Measurements from ENCODE around the gene TDP1.
A peak's percentile ranks its signal among the peaks of the same experiment; 100 is the strongest.
"Not testable (repeated sequence)": the region's sequence is repeated elsewhere in the genome, so short reads cannot be mapped to it uniquely, and the experiment has no call there.

TDP1 gene

DNA sequence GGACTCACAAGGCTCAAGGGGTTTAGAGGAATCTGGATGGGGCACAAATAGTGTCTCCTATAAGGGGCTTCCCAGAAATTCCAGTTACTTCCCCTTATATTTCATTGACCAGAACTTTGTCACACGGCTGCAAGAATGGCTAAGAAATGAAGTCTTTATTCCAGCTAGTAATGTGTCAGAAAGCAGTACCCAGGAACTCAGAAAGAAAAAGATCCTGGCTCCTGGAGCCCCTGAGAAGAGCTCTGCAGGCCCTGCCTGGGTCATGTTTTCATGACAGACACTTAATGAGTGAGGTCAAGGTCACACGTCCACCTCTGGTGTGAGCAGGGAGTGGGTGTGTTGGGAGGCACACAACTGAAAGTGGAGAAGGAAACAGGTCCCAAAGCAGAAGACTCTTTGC is 123.8 kb downstream of the TDP1 start:
- Histone ChIP-seq H3K27me3 (ENCODE audit: insufficient read depth, poor library complexity, severe bottlenecking) (no peaks in the 10 kb centered on the region), H3K4me3 (replicated peaks; ENCODE audit: insufficient read depth, low read length) (no peak overlapping the region), H3K27ac (replicated peaks) (no peak overlapping the region)
- no peak for DNase-seq (ENCODE audit: low read depth in 1 of 2, low spot score in 1 of 2)
- TF ChIP-seq GABPA (IDR thresholded peaks at IDR 0.05; ENCODE audit: low read depth): no peak
- TF ChIP-seq, protein P1, sequence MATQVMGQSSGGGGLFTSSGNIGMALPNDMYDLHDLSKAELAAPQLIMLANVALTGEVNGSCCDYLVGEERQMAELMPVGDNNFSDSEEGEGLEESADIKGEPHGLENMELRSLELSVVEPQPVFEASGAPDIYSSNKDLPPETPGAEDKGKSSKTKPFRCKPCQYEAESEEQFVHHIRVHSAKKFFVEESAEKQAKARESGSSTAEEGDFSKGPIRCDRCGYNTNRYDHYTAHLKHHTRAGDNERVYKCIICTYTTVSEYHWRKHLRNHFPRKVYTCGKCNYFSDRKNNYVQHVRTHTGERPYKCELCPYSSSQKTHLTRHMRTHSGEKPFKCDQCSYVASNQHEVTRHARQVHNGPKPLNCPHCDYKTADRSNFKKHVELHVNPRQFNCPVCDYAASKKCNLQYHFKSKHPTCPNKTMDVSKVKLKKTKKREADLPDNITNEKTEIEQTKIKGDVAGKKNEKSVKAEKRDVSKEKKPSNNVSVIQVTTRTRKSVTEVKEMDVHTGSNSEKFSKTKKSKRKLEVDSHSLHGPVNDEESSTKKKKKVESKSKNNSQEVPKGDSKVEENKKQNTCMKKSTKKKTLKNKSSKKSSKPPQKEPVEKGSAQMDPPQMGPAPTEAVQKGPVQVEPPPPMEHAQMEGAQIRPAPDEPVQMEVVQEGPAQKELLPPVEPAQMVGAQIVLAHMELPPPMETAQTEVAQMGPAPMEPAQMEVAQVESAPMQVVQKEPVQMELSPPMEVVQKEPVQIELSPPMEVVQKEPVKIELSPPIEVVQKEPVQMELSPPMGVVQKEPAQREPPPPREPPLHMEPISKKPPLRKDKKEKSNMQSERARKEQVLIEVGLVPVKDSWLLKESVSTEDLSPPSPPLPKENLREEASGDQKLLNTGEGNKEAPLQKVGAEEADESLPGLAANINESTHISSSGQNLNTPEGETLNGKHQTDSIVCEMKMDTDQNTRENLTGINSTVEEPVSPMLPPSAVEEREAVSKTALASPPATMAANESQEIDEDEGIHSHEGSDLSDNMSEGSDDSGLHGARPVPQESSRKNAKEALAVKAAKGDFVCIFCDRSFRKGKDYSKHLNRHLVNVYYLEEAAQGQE (IDR thresholded peaks at IDR 0.05; ENCODE audit: insufficient replicate concordance, low read depth): no peak
- no peak for TF ChIP-seq POLR2AphosphoS5 (IDR thresholded peaks at IDR 0.05; ENCODE audit: low read depth)
- TF ChIP-seq, protein P2, sequence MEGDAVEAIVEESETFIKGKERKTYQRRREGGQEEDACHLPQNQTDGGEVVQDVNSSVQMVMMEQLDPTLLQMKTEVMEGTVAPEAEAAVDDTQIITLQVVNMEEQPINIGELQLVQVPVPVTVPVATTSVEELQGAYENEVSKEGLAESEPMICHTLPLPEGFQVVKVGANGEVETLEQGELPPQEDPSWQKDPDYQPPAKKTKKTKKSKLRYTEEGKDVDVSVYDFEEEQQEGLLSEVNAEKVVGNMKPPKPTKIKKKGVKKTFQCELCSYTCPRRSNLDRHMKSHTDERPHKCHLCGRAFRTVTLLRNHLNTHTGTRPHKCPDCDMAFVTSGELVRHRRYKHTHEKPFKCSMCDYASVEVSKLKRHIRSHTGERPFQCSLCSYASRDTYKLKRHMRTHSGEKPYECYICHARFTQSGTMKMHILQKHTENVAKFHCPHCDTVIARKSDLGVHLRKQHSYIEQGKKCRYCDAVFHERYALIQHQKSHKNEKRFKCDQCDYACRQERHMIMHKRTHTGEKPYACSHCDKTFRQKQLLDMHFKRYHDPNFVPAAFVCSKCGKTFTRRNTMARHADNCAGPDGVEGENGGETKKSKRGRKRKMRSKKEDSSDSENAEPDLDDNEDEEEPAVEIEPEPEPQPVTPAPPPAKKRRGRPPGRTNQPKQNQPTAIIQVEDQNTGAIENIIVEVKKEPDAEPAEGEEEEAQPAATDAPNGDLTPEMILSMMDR (IDR thresholded peaks at IDR 0.05; ENCODE audit: insufficient read depth, low read length): no peak
- TF ChIP-seq SPI1 (IDR thresholded peaks at IDR 0.05; ENCODE audit: borderline replicate concordance, low read depth): no peak

DNA sequence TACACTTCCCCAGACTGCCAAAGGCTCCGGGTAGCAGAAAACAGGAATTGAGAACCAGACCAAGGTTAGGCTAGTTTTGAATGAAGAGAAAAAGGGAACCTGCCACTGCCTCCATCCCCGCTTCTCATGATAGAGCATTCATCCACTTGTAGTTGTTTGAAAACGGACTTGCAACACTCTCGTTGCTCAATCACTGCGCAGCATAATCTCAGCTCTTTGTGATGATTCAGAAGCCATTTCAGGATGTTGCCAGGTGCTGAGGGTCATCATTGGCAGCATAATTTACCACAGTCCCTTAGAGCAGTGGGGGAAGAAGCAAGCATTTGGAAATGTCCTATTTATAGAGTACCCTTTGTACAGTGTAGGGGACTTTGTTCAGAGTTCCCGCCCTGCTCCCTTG is 131.7 kb downstream of the TDP1 start:
- DNase-seq (ENCODE audit: low read depth in 1 of 2, low spot score in 1 of 2): peak; percentile 85 to 96
- Histone ChIP-seq H3K27me3 (ENCODE audit: insufficient read depth, poor library complexity, severe bottlenecking) (no peaks in the 10 kb centered on the region), H3K4me3 (replicated peaks; ENCODE audit: insufficient read depth, low read length) (no peak overlapping the region), H3K27ac (replicated peaks) (no peak overlapping the region; the same call in 1 of the 2 replicates)
- TF ChIP-seq, protein P2 (IDR thresholded peaks at IDR 0.05; ENCODE audit: insufficient read depth, low read length): no peak
- peak; percentile 78 for TF ChIP-seq SPI1 (IDR thresholded peaks at IDR 0.05; ENCODE audit: borderline replicate concordance, low read depth)
- no peak for TF ChIP-seq GABPA (IDR thresholded peaks at IDR 0.05; ENCODE audit: low read depth)
- TF ChIP-seq, protein P1 (IDR thresholded peaks at IDR 0.05; ENCODE audit: insufficient replicate concordance, low read depth): no peak
- TF ChIP-seq POLR2AphosphoS5 (IDR thresholded peaks at IDR 0.05; ENCODE audit: low read depth): peak; percentile 68

DNA sequence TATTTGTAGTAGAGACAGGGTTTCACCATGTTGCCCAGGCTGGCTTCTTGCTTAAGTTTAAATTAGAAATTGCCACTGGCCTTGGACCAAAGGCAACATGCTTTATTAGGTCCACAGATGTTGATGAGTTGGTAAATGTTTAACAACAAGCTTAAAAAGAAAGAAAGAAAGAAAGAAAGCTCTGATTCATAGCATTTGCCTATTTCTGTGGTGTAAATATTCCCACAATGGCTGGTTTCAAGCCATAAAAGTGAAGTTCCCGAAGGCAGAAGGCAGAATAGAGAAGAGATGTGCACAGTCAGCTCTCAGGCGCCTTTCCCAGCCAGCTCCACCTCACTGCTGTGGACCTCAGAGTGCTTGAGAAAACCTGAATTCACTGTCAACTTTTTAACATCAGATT is 132.4 kb downstream of the TDP1 start:
- no peak for DNase-seq (ENCODE audit: low read depth in 1 of 2, low spot score in 1 of 2)
- no peak overlapping the region for H3K4me3 ChIP-seq (replicated peaks; ENCODE audit: insufficient read depth, low read length)
- TF ChIP-seq SPI1 (IDR thresholded peaks at IDR 0.05; ENCODE audit: borderline replicate concordance, low read depth) (no peak), POLR2AphosphoS5 (IDR thresholded peaks at IDR 0.05; ENCODE audit: low read depth) (no peak), GABPA (IDR thresholded peaks at IDR 0.05; ENCODE audit: low read depth) (no peak)
- TF ChIP-seq, protein P1 (IDR thresholded peaks at IDR 0.05; ENCODE audit: insufficient replicate concordance, low read depth): no peak
- TF ChIP-seq, protein P2 (IDR thresholded peaks at IDR 0.05; ENCODE audit: insufficient read depth, low read length): no peak

DNA sequence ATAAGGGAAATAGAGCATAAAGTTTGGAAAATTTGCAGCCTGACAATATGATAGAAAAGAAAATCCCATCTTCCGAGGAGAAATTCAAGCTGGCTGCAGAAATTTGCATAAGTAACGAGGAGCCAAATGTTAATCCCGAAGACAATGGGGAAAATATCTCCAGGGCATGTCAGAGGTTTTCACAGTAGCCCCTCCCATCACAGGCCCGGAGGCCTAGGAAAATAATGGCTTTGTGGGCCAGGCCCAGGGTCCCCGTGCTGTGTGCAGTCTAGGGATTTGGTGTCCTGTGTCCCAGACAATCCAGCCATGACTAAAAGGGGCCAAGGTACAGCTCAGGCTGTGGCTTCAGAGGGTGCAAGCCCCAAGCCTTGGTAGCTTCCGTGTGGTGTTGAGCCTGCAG is 133.8 kb downstream of the TDP1 start:
- not testable (repeated sequence) for H3K27me3 ChIP-seq (ENCODE audit: insufficient read depth, poor library complexity, severe bottlenecking); H3K27ac ChIP-seq (replicated peaks); DNase-seq (ENCODE audit: low read depth in 1 of 2, low spot score in 1 of 2); H3K4me3 ChIP-seq (replicated peaks; ENCODE audit: insufficient read depth, low read length)

More for the DNA sequence above, 132.4 kb downstream of the TDP1 start:
- no peak overlapping the region for H3K27ac ChIP-seq (replicated peaks)
- no peaks in the 10 kb centered on the region for H3K27me3 ChIP-seq (ENCODE audit: insufficient read depth, poor library complexity, severe bottlenecking)

Measured in HL-60 (cell line).